Measurements from ENCODE around the gene RFTN1. TPM values are rescaled to one million over a fixed set of nuclear protein-coding genes. Genes with fewer than 3 reads are reported as not detected.

The RFTN1 gene
- total RNA-seq, 2 experiments from 2014 or later: 81.8 to 152 TPM

- H3K27ac ChIP-seq (ENCODE audit: low read depth, low read length, poor library complexity, severe bottlenecking): peak overlapping the region; percentile 99
- ChIA-PET POLR2A (interaction anchor here (0.6 to 3.3 kb wide), 14 partner anchors 16 to 156 kb away, joined by 3 to 21 read pairs (median 4); no protein-coding TSS in a partner anchor), CTCF (ENCODE audit: unreplicated experiment) (interaction anchor here (1.5 kb wide), 1 partner anchor 44 kb away, joined by 3 read pairs; no protein-coding TSS in a partner anchor)
- BruUV-seq (replicated peaks): no TSS peak
- no peaks in the 10 kb centered on the region for H3K9me3 ChIP-seq (ENCODE audit: low read length)
- H3K4me1 ChIP-seq (ENCODE audit: insufficient read depth, low read length, poor library complexity, severe bottlenecking): peaks cover 87% of the 10 kb centered on the region
- no peaks in the 10 kb centered on the region for H4K20me1 ChIP-seq (ENCODE audit: insufficient read depth, low read length)
- H3K4me2 ChIP-seq (ENCODE audit: low read length): peak overlapping the region; percentile 71
- no peak overlapping the region for H2AFZ ChIP-seq (ENCODE audit: low read length)
- intact Hi-C loops (cut with micrococcal nuclease; ENCODE audit: unreplicated experiment): loop anchor here (10.0 kb wide), 2 partner anchors 1365 to 1695 kb away; partner anchors contain the start of gene TBC1D5
- peak; percentile 89 for DNase-seq (ENCODE audit: low spot score)
- H3K4me3 ChIP-seq (ENCODE audit: low read depth, low read length, poor library complexity, severe bottlenecking): peak overlapping the region; percentile 26
- H3K79me2 ChIP-seq (ENCODE audit: insufficient read depth, low read depth, low read length): peaks cover 79% of the 10 kb centered on the region; the same call in 1 of the 2 replicates
- TF ChIP-seq, protein P1, sequence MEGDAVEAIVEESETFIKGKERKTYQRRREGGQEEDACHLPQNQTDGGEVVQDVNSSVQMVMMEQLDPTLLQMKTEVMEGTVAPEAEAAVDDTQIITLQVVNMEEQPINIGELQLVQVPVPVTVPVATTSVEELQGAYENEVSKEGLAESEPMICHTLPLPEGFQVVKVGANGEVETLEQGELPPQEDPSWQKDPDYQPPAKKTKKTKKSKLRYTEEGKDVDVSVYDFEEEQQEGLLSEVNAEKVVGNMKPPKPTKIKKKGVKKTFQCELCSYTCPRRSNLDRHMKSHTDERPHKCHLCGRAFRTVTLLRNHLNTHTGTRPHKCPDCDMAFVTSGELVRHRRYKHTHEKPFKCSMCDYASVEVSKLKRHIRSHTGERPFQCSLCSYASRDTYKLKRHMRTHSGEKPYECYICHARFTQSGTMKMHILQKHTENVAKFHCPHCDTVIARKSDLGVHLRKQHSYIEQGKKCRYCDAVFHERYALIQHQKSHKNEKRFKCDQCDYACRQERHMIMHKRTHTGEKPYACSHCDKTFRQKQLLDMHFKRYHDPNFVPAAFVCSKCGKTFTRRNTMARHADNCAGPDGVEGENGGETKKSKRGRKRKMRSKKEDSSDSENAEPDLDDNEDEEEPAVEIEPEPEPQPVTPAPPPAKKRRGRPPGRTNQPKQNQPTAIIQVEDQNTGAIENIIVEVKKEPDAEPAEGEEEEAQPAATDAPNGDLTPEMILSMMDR (conservative IDR thresholded peaks at IDR 0.05; ENCODE audit: low read length): no peak
- no peak for TF ChIP-seq EZH2phosphoT487 (IDR thresholded peaks at IDR 0.05; ENCODE audit: borderline replicate concordance, low read depth, low read length)
- no peaks in the 10 kb centered on the region for H3K9me2 ChIP-seq (ENCODE audit: insufficient read depth, low read length)
- peaks cover 83% of the 10 kb centered on the region for H3K36me3 ChIP-seq (ENCODE audit: insufficient read depth, low read length)
Measured at GRCh38 chr3:16379838-16380237, 133.7 kb downstream of the RFTN1 start.

DNA sequence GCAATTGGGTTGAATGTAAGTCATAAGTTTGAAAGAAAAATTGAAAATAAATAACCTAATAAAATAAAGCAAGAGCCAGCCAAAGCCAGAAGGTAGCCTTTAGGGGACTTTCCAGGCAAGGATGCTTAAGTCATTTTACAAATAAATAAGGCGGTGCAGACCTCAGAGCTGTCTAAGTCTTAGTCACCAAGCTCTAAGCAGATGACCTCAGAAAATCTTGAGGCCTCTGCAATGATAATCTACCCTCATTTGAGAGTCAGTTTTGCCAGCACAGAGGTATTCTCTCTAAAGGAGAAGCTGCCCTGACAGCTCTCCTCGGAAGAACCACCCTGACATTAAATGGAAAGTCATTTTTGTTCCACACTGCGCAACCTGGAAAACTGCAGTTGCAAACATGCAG lies 134.6 kb downstream of the RFTN1 start:
- Histone ChIP-seq H4K20me1 (ENCODE audit: insufficient read depth, low read length) (no peaks in the 10 kb centered on the region), H3K9me3 (ENCODE audit: low read length) (no peaks in the 10 kb centered on the region), H3K79me2 (ENCODE audit: insufficient read depth, low read depth, low read length) (peaks cover 75% of the 10 kb centered on the region; the same call in 1 of the 2 replicates), H2AFZ (ENCODE audit: low read length) (no peak overlapping the region), H3K4me1 (ENCODE audit: insufficient read depth, low read length, poor library complexity, severe bottlenecking) (peaks cover 96% of the 10 kb centered on the region), H3K4me2 (ENCODE audit: low read length) (peak overlapping the region; percentile 71), H3K4me3 (ENCODE audit: low read depth, low read length, poor library complexity, severe bottlenecking) (peak overlapping the region; percentile 4), H3K36me3 (ENCODE audit: insufficient read depth, low read length) (peaks cover 79% of the 10 kb centered on the region), H3K9me2 (ENCODE audit: insufficient read depth, low read length) (no peaks in the 10 kb centered on the region), H3K27ac (ENCODE audit: low read depth, low read length, poor library complexity, severe bottlenecking) (peak overlapping the region; percentile 99)
- no peak for TF ChIP-seq EZH2phosphoT487 (IDR thresholded peaks at IDR 0.05; ENCODE audit: borderline replicate concordance, low read depth, low read length)
- TF ChIP-seq, protein P1 (conservative IDR thresholded peaks at IDR 0.05; ENCODE audit: low read length): no peak
- CTCF ChIA-PET (ENCODE audit: unreplicated experiment): interaction anchor here (1.5 kb wide), 1 partner anchor 45 kb away, joined by 3 read pairs; no protein-coding TSS in a partner anchor
- no TSS peak for BruUV-seq (replicated peaks)
- DNase-seq (ENCODE audit: low spot score): no peak
- intact Hi-C loops (cut with micrococcal nuclease; ENCODE audit: unreplicated experiment): loop anchor here (10.0 kb wide), 2 partner anchors 1366 to 1694 kb away; partner anchors contain the start of gene TBC1D5
- POLR2A ChIA-PET: interaction anchor here (0.6 to 3.3 kb wide), 13 partner anchors 19 to 157 kb away, joined by 3 to 21 read pairs (median 3); no protein-coding TSS in a partner anchor

DNA sequence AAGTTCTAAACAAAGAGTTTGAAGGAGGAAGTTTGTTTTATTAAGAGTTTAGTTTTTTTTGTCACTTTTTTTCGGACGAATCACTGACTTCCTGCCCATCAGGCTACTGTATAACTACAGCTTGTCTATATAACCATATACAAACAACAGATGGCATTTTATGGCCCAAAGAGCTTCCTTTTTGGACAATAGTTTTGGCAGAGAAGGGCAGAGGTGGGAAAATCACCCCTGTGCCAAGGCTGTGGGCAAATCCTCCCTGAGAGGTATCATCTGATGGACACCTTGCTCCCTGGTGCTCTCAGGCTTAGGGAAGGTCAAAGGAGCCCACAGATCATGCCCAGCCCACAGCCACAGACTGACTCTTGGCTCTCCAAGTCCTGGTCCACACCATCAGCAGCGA lies 135.1 kb downstream of the RFTN1 start:
- peak overlapping the region; percentile 2 for H3K4me3 ChIP-seq (ENCODE audit: low read depth, low read length, poor library complexity, severe bottlenecking)
- H3K9me3 ChIP-seq (ENCODE audit: low read length): no peaks in the 10 kb centered on the region
- peaks cover 75% of the 10 kb centered on the region; the same call in 1 of the 2 replicates for H3K79me2 ChIP-seq (ENCODE audit: insufficient read depth, low read depth, low read length)
- peak overlapping the region; percentile 71 for H3K4me2 ChIP-seq (ENCODE audit: low read length)
- ChIA-PET POLR2A (interaction anchor here (0.8 to 3.5 kb wide), 12 partner anchors 18 to 157 kb away, joined by 3 to 21 read pairs (median 6); no protein-coding TSS in a partner anchor), CTCF (ENCODE audit: unreplicated experiment) (interaction anchor here (1.2 to 1.5 kb wide), 2 partner anchors 45 to 59 kb away, joined by 3 read pairs; no protein-coding TSS in a partner anchor)
- no peak overlapping the region for H2AFZ ChIP-seq (ENCODE audit: low read length)
- H3K27ac ChIP-seq (ENCODE audit: low read depth, low read length, poor library complexity, severe bottlenecking): peak overlapping the region; percentile 99
- H3K9me2 ChIP-seq (ENCODE audit: insufficient read depth, low read length): no peaks in the 10 kb centered on the region
- TF ChIP-seq, protein P1 (conservative IDR thresholded peaks at IDR 0.05; ENCODE audit: low read length): no peak
- no peak for TF ChIP-seq EZH2phosphoT487 (IDR thresholded peaks at IDR 0.05; ENCODE audit: borderline replicate concordance, low read depth, low read length)
- peaks cover 99% of the 10 kb centered on the region for H3K4me1 ChIP-seq (ENCODE audit: insufficient read depth, low read length, poor library complexity, severe bottlenecking)
- no TSS peak for BruUV-seq (replicated peaks)
- no peaks in the 10 kb centered on the region for H4K20me1 ChIP-seq (ENCODE audit: insufficient read depth, low read length)
- peak; percentile 48 for DNase-seq (ENCODE audit: low spot score)
- H3K36me3 ChIP-seq (ENCODE audit: insufficient read depth, low read length): peaks cover 79% of the 10 kb centered on the region
- intact Hi-C loops (cut with micrococcal nuclease; ENCODE audit: unreplicated experiment): loop anchor here (10.0 kb wide), 2 partner anchors 1366 to 1694 kb away; partner anchors contain the start of gene TBC1D5

All from OCI-LY7 (cell line).